ENCODE data around the gene HEXD.

HEXD gene

DNA sequence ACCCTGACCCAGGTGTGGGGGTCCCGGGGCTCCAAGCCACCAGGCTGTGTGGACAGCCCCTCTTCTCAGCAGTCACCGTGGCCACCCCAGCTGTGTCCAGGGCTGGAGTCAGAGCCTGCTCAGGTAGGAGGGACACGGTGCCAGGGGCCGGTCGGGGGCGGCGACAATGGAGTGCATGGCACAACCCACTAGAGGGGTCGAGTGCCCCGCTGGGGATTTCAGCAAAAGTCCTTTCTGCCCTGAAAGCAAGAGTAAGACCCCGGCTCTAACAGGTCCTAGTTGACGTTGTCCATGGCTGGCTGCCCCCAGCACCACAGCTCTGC, 35.3 kb upstream of the HEXD start:
- DNase-seq: no peak

DNA sequence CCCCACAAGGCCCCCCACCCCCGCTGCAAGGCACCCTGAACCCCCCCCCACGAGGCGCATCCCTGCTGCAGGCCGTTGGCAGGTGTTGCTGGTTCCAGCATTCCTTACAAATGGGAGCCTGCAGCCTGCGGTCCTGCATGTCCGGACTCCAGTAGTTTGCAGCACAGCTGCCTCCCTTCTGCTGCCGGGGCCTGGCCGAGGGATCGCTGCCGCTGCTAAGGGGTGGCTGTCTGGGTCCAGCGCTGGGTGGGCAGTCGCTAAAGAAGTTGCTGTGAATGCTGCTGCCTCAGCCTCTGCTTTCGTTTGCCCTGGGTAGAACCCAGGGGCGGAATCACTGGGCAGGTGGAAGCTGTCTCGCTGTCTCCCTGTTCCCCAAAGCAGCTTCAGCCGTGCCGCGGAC, 34.7 kb upstream of the HEXD start:
- no peak for DNase-seq

DNA sequence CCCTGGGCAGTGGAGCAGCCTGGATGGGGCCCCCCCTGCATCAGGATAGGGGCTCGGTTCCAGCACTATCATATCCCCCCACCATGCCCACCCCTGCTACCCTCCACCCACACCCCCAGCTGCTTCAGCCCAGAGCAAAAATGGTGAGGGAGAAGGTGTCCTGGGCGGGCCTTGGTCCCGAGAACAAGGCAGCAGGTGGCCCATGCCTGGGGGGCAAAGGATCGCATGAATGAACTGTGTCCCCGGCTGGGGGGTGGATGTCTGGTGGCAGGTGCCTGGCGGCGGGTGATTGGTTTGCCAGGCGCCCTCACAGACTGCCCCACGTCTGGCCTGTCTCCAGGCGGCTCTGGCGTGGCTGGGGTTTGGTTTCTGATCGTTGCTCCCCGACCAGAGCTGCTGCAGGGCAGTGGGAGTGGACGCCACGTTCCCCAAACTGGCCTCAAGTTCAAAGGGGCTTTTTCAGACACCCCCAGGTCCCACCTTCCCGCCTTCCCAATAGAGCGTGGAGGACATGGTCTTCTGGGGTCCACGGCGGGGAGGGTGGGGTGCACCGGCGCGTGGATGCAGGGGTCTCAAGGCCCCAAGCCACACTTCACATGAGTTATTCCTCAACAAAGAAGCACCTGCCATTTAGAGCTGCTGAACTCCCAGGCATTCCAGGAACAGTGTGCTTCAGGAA, 34.0 kb upstream of the HEXD start:
- no peak for DNase-seq

- DNase-seq: no peak
Observed at GRCh38 chr17:82384730-82385481, 33.2 kb upstream of the HEXD start.

- no peak for DNase-seq
Observed at GRCh38 chr17:82385559-82386254, 32.4 kb upstream of the HEXD start.

DNA sequence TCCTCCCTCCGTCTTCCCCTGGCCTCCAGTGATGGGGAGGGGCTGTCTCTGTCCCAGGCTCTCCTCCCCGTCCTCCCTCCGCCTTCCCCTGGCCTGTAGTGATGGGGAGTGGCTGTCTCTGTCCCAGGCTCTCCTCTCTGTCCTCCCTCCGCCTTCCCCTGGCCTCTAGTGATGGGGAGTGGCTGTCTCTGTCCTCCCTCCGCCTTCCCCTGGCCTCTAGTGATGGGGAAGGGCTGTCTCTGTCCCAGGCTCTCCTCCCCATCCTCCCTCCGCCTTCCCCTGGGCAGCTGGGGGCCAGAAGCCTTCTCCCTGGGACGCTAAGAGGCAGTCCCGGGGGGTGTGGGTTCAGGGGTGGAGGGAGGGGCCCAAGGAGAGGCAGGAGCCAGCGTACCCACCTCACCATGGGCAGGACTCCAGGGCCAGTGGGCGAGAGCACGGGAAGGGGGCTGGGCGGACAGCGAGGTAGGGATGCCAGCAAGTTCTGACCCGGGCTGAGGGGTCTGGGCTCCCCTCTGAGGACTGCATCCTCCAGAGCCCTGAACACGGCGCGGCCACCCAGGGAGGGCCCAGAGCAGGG, 31.8 kb upstream of the HEXD start:
- DNase-seq: no peak

- DNase-seq: no peak
Observed at GRCh38 chr17:82386881-82387704, 31.1 kb upstream of the HEXD start.

GRCh38 chr17:82387705-82388106, 30.4 kb upstream of the HEXD start:
- DNase-seq: no peak

GRCh38 chr17:82388223-82388921, 29.8 kb upstream of the HEXD start:
- DNase-seq: no peak

DNA sequence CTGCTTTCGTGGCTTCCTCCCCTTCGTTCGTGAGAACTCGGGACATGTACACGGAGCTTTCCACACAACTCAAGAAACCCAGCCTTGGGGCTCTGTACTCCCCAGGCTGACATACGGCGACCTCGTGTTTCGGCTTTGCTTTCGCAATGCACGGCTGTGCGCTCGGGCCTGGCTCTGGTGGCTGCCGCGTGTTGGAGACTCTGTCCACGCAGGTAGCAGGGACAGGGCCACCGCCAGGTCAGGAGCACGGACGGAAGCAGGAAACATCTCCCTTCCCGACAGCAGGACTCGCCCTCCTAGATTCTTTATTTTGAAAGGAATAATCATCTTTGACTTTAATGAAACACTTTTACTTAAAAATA, 29.2 kb upstream of the HEXD start:
- no peak for DNase-seq

GRCh38 chr17:82389379-82389778, 28.8 kb upstream of the HEXD start:
- no peak for DNase-seq

GRCh38 chr17:82390015-82390859, 27.9 kb upstream of the HEXD start:
- no peak for DNase-seq

GRCh38 chr17:82390860-82391435, 27.2 kb upstream of the HEXD start:
- DNase-seq: no peak

DNA sequence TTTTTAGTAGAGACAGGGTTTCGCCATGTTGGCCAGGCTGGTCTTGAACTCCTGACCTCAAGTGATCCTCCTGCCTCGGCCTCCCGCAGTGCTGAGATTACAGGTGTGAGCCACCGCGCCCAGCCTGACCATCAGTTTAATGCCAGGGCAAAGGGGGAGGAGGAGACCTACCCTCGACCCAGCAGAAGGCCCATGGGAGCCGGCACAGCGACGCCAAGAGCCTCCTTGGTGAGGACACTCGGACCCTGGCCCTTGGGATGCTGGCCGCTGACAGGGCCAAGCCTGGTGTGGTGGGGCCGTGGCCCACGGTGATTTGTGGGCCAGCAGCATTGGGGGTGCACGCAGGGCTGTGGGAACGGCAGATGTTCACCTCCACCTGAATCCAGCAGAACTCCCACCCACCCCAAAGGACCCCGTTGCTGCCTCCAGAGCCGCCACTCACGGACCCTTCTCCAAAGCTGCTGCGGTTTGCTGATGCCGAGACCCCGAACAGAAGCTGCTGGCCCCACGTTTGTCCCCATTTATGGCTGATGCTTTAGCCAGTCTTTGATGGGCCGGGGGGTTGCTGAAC, 26.6 kb upstream of the HEXD start:
- no peak for DNase-seq

- no peak for DNase-seq
Observed at GRCh38 chr17:82392209-82392920, 25.8 kb upstream of the HEXD start.

DNA sequence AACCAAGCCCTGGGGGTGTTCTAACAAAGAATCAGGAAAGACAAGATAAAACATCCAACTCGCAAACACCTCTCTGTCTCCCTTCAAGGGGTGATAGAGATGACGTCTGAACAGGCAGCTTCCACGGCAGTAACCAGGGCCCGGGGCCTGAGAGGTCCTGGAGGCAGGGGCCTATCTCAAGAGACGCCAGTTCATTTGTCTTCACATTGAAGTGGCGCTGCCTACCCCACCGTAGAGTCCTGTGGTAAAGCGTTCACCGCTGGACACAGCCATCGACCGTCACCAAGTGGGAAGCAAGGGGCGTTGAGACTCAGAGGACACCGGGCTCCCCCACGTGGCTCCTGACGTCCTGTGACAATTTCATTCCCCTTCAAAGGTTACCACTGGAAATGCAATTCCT, 25.2 kb upstream of the HEXD start:
- DNase-seq: no peak

DNA sequence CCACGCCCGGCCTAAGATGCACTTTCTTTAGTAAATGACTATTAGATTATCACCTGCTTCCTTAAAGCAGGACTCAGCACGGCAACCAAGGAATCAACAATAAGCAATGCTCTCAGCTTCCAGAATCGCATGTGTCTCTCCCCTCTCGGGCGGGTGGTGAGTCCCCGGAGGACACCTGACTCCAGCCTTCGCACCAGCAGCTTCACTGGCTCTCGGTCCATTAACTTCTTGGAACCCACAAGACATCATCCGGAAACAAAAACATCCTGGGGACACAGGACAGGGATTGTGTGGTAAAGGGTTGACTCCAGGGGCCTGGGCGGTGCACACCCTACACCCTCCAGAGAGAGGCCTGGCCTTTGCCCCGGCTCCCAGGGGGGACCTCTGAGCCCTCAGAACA, 23.9 kb upstream of the HEXD start:
- no peak for DNase-seq

DNA sequence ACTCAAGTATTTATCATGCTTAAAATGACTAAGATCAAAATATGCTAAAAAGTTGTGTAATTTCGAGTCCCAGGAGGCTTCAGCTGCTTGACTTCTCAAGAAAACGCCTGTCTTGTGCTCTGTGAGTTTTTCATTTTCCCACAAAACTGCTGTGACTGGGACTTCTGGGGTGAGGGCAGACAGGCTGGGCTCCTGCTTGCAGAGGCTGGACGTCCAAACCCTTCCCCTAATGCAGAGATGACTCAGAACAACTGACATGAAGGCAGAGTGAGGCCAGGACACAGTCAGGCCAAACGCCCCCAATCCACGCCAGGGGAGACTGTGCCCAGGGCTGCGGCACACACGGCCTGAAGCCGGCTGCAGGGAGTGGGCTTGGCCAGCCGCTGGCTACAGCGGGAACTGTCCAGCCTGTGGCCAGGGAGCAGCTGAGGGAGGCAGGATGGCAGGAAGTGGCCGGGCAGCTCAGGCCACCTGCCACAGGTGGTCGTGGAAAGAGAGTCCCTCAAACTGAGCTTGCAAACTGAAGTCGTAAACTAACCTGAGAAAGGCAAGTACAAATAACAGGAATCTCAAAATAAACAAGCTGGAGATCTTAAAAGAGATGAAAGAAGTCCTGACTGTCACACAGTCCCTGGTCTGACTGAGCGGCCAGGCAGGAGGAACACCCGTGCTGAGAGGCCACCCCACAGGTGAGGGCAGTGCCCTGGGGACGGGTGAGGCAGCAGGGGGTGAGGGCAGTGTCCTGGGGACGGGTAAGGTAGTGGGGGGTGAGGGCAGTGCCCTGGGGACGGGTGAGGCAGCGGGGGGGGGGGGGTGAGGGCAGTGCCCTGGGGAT, 21.3 kb upstream of the HEXD start:
- no peak for DNase-seq

All from activated effector memory CD4-positive, alpha-beta T cell treated with Interleukin-2 at 50 U/mL for 16 hours (primary cell).